WTC11 (cell line): ENCODE measurements around the gene ZKSCAN1. TPM values are rescaled to one million over a fixed set of nuclear protein-coding genes. Genes with fewer than 3 reads are reported as not detected.

Experiments used
- ATAC-seq: fragments of 200-7000 bp; cut with Tn5 transposase; 2 replicates; pipeline ENCODE4 v1.10.0; 2021; ENCODE audit warnings: mild to moderate bottlenecking, moderate library complexity
- CTCF ChIA-PET: fragments of 300-600 bp; sonication (Branson Sonifier 250); formaldehyde crosslinking; loops from one replicate; lab custom pipeline; 2021; ENCODE audit warnings: antibody characterized with exemption; lab: Charles Lee
- POLR2A ChIA-PET: fragments of 350-600 bp; sonication (Branson Sonifier 250); formaldehyde crosslinking; loops from one replicate; lab custom pipeline; 2021; ENCODE audit warnings: antibody characterized with exemption; lab: Charles Lee
- DNase-seq: peaks from one replicate; pipeline ENCODE4 v3.0.0; 2021; ENCODE audit warnings: low spot score
- H3K27ac Mint-ChIP-seq: 2 replicates; pipeline ENCODE4 v1.8.0; 2021; ENCODE audit warnings: mixed read lengths
- H3K27me3 Mint-ChIP-seq: 2 replicates; pipeline ENCODE4 v1.8.0; 2021; ENCODE audit warnings: low read depth, mild to moderate bottlenecking, moderate library complexity, mixed read lengths
- H3K36me3 Mint-ChIP-seq: 2 replicates; pipeline ENCODE4 v1.8.0; 2021; ENCODE audit warnings: mixed read lengths
- H3K4me1 Mint-ChIP-seq: 2 replicates; pipeline ENCODE4 v1.8.0; 2022; ENCODE audit warnings: mixed read lengths
- H3K4me3 Mint-ChIP-seq: 2 replicates; pipeline ENCODE4 v1.8.0; 2021; ENCODE audit warnings: mild to moderate bottlenecking, moderate library complexity, mixed read lengths
- H3K9me3 Mint-ChIP-seq: 2 replicates; pipeline ENCODE4 v1.8.0; 2021; ENCODE audit warnings: mixed read lengths
- ATF1 ChIP-seq: sonication (generic); formaldehyde crosslinking; IDR thresholded peaks from 2 replicates; pipeline ENCODE4 v1.8.1; 2023; ENCODE audit warnings: mild to moderate bottlenecking, moderate library complexity, missing genetic modification reagents
- EMX1 ChIP-seq: fragments of 250-450 bp; sonication (Bioruptor Pico); IDR thresholded peaks from 2 replicates; pipeline ENCODE4 v1.8.0; 2021; ENCODE audit warnings: mild to moderate bottlenecking
- GTF2I ChIP-seq: fragments of 250-450 bp; sonication (Bioruptor Pico); conservative IDR thresholded peaks from 2 replicates; pipeline ENCODE4 v1.4.0; 2021; ENCODE audit warnings: mild to moderate bottlenecking
- SOX15 ChIP-seq: fragments of 250-450 bp; sonication (Bioruptor Pico); IDR thresholded peaks from 2 replicates; pipeline ENCODE4 v1.9.0; 2021; ENCODE audit warnings: mild to moderate bottlenecking
- total RNA-seq: library from RNA; stranded (reverse); gene quantifications from 3 replicates; pipeline ENCODE4 v1.2.3, GENCODE V29; 2021
- TF ChIP-seq, protein P1 (sequence below): sonication (generic); formaldehyde crosslinking; IDR thresholded peaks from 2 replicates; pipeline ENCODE4 v1.8.0; 2022; ENCODE audit warnings: missing genetic modification reagents
- TF ChIP-seq, protein P2 (sequence below): sonication (generic); formaldehyde crosslinking; IDR thresholded peaks from 2 replicates; pipeline ENCODE4 v1.8.1; 2022; ENCODE audit warnings: mild to moderate bottlenecking, moderate library complexity, missing genetic modification reagents
- TF ChIP-seq, protein P3 (sequence below): fragments of 250-450 bp; sonication (Bioruptor Pico); IDR thresholded peaks from 2 replicates; pipeline ENCODE4 v1.9.0; 2021; ENCODE audit warnings: mild to moderate bottlenecking
- TF ChIP-seq, protein P4 (sequence below): sonication (generic); formaldehyde crosslinking; IDR thresholded peaks from 2 replicates; pipeline ENCODE4 v1.8.1; 2022; ENCODE audit warnings: mild to moderate bottlenecking, missing genetic modification reagents, moderate library complexity, borderline replicate concordance
- TF ChIP-seq, protein P5 (sequence below): sonication (generic); formaldehyde crosslinking; IDR thresholded peaks from 2 replicates; pipeline ENCODE4 v1.8.1; 2022; ENCODE audit warnings: low read depth, mild to moderate bottlenecking, moderate library complexity, missing genetic modification reagents, borderline replicate concordance
- TF ChIP-seq, protein P6 (sequence below): sonication (generic); formaldehyde crosslinking; IDR thresholded peaks from 2 replicates; pipeline ENCODE4 v1.8.0; 2022; ENCODE audit warnings: mild to moderate bottlenecking, missing genetic modification reagents
- TF ChIP-seq, protein P7 (sequence below): sonication (generic); formaldehyde crosslinking; IDR thresholded peaks from 2 replicates; pipeline ENCODE4 v1.8.1; 2022; ENCODE audit warnings: low read depth, missing genetic modification reagents, borderline replicate concordance
- TF ChIP-seq, protein P8 (sequence below): sonication (generic); formaldehyde crosslinking; IDR thresholded peaks from 2 replicates; pipeline ENCODE4 v1.8.0; 2022; ENCODE audit warnings: mild to moderate bottlenecking, missing genetic modification reagents

ZKSCAN1 gene
- total RNA-seq, 1 experiment from 2014 or later: 46.6 TPM

DNA sequence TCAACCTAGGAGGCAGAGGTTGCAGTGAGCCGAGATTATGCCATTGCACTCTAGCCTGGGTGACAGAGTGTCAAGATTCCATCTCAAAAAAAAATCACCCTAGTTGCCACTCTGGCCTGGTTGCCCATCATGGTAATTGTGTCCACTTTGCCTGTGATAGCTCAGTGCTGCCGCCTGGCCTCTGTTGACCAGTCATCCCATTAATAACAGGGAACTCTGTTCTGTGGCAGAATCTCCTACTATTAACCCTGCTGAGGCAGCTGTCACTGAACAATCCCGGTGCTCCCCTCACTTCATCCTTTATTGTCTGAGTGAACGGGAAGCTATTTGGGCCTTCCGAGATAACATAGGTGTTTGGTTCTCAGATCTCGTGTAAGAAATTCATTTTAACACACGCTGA is 51.6 kb downstream of the ZKSCAN1 start (continued):
- TF ChIP-seq, protein P1, sequence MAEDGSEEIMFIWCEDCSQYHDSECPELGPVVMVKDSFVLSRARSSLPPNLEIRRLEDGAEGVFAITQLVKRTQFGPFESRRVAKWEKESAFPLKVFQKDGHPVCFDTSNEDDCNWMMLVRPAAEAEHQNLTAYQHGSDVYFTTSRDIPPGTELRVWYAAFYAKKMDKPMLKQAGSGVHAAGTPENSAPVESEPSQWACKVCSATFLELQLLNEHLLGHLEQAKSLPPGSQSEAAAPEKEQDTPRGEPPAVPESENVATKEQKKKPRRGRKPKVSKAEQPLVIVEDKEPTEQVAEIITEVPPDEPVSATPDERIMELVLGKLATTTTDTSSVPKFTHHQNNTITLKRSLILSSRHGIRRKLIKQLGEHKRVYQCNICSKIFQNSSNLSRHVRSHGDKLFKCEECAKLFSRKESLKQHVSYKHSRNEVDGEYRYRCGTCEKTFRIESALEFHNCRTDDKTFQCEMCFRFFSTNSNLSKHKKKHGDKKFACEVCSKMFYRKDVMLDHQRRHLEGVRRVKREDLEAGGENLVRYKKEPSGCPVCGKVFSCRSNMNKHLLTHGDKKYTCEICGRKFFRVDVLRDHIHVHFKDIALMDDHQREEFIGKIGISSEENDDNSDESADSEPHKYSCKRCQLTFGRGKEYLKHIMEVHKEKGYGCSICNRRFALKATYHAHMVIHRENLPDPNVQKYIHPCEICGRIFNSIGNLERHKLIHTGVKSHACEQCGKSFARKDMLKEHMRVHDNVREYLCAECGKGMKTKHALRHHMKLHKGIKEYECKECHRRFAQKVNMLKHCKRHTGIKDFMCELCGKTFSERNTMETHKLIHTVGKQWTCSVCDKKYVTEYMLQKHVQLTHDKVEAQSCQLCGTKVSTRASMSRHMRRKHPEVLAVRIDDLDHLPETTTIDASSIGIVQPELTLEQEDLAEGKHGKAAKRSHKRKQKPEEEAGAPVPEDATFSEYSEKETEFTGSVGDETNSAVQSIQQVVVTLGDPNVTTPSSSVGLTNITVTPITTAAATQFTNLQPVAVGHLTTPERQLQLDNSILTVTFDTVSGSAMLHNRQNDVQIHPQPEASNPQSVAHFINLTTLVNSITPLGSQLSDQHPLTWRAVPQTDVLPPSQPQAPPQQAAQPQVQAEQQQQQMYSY (CRISPR knock-in tag): no peak

DNA sequence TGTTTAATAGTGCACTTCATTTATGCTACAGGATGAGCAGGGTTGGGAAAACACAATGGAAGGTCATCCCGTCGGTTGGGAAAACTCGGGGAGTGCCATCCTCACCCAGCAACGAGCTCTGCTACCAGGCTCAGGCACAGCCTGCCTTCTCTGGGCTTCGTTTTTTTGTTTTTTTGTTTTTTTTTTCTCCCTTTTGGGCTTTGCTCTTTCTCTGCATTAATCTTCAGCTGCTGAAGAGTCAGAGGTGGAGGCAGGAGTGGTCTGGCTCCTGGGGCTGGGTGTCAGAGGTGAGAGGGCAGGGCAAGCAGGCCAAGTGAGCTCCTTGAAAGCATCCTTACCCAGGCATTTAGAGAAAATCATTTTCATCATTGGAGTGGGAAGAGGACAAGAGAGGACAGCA is 54.6 kb downstream of the ZKSCAN1 start:
- ATAC-seq: no peak
- Mint-ChIP-seq H3K4me1 (no peaks in the 10 kb centered on the region), H3K27me3 (peaks cover 13% of the 10 kb centered on the region), H3K36me3 (peaks cover 71% of the 10 kb centered on the region), H3K9me3 (peaks cover 39% of the 10 kb centered on the region), H3K4me3 (no peak overlapping the region), H3K27ac (no peak overlapping the region)
- ChIA-PET CTCF (interaction anchor here (0.7 kb wide), 1 partner anchor 13 kb away, joined by 4 read pairs; no protein-coding TSS in a partner anchor), POLR2A (interaction anchor here (0.7 kb wide), 1 partner anchor 853 kb away, joined by 5 read pairs; no protein-coding TSS in a partner anchor)
- TF ChIP-seq, protein P2, sequence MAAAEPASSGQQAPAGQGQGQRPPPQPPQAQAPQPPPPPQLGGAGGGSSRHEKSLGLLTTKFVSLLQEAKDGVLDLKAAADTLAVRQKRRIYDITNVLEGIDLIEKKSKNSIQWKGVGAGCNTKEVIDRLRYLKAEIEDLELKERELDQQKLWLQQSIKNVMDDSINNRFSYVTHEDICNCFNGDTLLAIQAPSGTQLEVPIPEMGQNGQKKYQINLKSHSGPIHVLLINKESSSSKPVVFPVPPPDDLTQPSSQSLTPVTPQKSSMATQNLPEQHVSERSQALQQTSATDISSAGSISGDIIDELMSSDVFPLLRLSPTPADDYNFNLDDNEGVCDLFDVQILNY: no peak
- DNase-seq: no peak

DNA sequence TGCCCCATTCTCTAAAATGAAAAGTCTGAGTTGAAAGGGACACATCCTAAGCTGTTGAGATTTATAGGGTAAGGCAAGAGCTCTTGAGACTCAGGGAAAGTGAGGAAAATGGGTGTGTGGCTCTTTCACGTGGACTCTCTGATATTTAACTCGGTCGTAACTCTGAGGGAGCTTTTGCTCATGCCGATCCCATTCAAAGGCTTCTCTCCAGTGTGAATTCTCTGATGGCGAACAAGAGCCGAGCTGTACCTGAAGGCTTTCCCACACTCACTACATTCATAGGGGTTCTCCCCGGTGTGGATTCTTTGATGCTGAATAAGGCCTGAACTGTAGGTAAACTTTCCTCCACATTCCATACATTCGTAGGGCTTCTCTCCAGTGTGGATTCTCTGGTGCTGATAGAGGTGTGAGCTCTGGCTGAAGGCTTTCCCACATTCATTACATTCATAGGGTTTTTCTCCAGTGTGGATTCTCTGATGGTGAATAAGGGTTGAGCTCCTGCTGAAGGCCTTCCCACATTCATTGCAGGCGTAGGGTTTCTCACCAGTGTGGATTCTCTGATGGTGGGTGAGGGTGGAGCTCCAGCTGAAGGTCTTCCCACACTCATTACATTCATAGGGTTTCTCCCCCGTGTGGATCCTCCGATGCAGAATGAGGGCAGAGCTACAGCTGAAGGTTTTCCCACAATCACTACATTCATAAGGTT is 55.8 kb downstream of the ZKSCAN1 start:
- ATAC-seq (no peak), DNase-seq (no peak)
- no peaks in the 10 kb centered on the region for H3K4me1 Mint-ChIP-seq
- peaks cover 75% of the 10 kb centered on the region for H3K36me3 Mint-ChIP-seq
- POLR2A ChIA-PET: interaction anchor here (0.7 to 1.2 kb wide), 2 partner anchors 29 to 78 kb away, joined by 3 read pairs; partner anchors contain the start of gene LAMTOR4
- TF ChIP-seq ATF1 (CRISPR knock-in tag) (no peak), GTF2I (peak; percentile 36)
- TF ChIP-seq, protein P3, sequence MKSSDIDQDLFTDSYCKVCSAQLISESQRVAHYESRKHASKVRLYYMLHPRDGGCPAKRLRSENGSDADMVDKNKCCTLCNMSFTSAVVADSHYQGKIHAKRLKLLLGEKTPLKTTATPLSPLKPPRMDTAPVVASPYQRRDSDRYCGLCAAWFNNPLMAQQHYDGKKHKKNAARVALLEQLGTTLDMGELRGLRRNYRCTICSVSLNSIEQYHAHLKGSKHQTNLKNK: no peak
- peaks cover 13% of the 10 kb centered on the region for H3K27me3 Mint-ChIP-seq
- no peak overlapping the region for H3K27ac Mint-ChIP-seq
- no peak overlapping the region for H3K4me3 Mint-ChIP-seq
- CTCF ChIA-PET: interaction anchor here (0.7 to 1.2 kb wide), 2 partner anchors 11 to 61 kb away, joined by 3 to 5 read pairs; no protein-coding TSS in a partner anchor
- H3K9me3 Mint-ChIP-seq: peaks cover 51% of the 10 kb centered on the region

DNA sequence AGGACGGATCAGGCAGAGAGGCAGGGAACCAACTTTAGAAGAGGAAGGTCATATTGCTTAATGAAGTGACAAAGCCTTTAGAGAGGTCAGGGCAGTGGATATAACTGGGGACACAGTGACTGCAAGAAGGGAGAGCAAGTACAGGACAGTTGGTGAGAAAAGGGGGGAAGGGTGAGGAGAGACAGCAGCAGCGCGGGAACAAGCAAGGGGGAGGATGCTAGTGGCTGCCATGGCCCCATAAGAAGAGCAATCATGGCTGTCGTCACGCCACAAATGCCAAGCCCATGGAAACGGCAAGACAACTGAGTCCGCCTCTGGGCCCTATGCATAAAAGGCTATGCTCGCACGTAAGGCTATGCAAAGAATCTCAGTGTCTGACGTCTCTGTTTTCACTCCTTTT is 57.1 kb downstream of the ZKSCAN1 start:
- no peak for DNase-seq
- ChIA-PET CTCF (no interaction called here), POLR2A (no interaction called here)
- Mint-ChIP-seq H3K36me3 (peaks cover 84% of the 10 kb centered on the region), H3K27me3 (peaks cover 13% of the 10 kb centered on the region), H3K9me3 (peaks cover 57% of the 10 kb centered on the region), H3K4me3 (no peak overlapping the region), H3K27ac (no peak overlapping the region), H3K4me1 (no peaks in the 10 kb centered on the region)
- ATAC-seq: no peak
- TF ChIP-seq, protein P4, sequence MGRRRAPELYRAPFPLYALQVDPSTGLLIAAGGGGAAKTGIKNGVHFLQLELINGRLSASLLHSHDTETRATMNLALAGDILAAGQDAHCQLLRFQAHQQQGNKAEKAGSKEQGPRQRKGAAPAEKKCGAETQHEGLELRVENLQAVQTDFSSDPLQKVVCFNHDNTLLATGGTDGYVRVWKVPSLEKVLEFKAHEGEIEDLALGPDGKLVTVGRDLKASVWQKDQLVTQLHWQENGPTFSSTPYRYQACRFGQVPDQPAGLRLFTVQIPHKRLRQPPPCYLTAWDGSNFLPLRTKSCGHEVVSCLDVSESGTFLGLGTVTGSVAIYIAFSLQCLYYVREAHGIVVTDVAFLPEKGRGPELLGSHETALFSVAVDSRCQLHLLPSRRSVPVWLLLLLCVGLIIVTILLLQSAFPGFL (CRISPR knock-in tag): no peak
- TF ChIP-seq, protein P5, sequence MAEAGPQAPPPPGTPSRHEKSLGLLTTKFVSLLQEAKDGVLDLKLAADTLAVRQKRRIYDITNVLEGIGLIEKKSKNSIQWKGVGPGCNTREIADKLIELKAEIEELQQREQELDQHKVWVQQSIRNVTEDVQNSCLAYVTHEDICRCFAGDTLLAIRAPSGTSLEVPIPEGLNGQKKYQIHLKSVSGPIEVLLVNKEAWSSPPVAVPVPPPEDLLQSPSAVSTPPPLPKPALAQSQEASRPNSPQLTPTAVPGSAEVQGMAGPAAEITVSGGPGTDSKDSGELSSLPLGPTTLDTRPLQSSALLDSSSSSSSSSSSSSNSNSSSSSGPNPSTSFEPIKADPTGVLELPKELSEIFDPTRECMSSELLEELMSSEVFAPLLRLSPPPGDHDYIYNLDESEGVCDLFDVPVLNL (CRISPR knock-in tag): no peak

DNA sequence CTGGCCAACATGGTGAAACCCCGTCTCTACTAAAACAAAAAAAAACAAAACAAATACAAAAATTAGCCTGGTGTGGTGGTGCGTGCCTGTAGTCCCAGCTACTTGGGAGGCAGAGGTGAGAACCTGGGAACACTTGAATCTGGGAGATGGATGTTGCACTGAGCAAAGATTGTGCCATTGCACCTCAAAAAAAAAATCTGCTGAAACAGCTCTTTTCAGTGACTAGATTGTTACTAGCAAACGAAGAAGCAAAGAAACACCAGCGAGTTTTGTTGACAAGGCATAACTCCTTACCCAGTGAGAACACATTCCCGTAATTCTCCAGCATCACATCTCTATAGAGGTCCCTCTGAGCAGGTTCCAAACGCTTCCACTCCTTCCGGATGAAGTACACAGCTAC is 59.4 kb downstream of the ZKSCAN1 start:
- ATAC-seq (no peak), DNase-seq (no peak)
- ChIA-PET CTCF (interaction anchor here (1.1 kb wide), 1 partner anchor 84 kb away, joined by 3 read pairs; no protein-coding TSS in a partner anchor), POLR2A (no interaction called here)
- Mint-ChIP-seq H3K4me3 (no peak overlapping the region), H3K36me3 (peaks cover 94% of the 10 kb centered on the region), H3K9me3 (peaks cover 54% of the 10 kb centered on the region), H3K27me3 (peaks cover 13% of the 10 kb centered on the region), H3K27ac (no peak overlapping the region), H3K4me1 (peaks cover 3% of the 10 kb centered on the region; the same call in 1 of the 2 replicates)
- TF ChIP-seq, protein P6, sequence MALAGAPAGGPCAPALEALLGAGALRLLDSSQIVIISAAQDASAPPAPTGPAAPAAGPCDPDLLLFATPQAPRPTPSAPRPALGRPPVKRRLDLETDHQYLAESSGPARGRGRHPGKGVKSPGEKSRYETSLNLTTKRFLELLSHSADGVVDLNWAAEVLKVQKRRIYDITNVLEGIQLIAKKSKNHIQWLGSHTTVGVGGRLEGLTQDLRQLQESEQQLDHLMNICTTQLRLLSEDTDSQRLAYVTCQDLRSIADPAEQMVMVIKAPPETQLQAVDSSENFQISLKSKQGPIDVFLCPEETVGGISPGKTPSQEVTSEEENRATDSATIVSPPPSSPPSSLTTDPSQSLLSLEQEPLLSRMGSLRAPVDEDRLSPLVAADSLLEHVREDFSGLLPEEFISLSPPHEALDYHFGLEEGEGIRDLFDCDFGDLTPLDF (CRISPR knock-in tag): no peak
- TF ChIP-seq ATF1 (CRISPR knock-in tag) (no peak), EMX1 (CRISPR knock-in tag) (no peak), SOX15 (CRISPR knock-in tag) (no peak)
- TF ChIP-seq, protein P7, sequence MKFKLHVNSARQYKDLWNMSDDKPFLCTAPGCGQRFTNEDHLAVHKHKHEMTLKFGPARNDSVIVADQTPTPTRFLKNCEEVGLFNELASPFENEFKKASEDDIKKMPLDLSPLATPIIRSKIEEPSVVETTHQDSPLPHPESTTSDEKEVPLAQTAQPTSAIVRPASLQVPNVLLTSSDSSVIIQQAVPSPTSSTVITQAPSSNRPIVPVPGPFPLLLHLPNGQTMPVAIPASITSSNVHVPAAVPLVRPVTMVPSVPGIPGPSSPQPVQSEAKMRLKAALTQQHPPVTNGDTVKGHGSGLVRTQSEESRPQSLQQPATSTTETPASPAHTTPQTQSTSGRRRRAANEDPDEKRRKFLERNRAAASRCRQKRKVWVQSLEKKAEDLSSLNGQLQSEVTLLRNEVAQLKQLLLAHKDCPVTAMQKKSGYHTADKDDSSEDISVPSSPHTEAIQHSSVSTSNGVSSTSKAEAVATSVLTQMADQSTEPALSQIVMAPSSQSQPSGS (CRISPR knock-in tag): no peak
- TF ChIP-seq, protein P5 (CRISPR knock-in tag): no peak
- TF ChIP-seq, protein P8, sequence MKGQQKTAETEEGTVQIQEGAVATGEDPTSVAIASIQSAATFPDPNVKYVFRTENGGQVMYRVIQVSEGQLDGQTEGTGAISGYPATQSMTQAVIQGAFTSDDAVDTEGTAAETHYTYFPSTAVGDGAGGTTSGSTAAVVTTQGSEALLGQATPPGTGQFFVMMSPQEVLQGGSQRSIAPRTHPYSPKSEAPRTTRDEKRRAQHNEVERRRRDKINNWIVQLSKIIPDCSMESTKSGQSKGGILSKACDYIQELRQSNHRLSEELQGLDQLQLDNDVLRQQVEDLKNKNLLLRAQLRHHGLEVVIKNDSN (CRISPR knock-in tag): no peak
